Left colon (tissue), 2 donors: ENCODE data around the gene SF1. TPM values are rescaled to one million over a fixed set of nuclear protein-coding genes. Genes with fewer than 3 reads are reported as not detected.

ENCODE experiments used
- ATAC-seq: fragments of 200-7000 bp; cut with Tn5 transposase; one replicate; pipeline ENCODE4 v1.9.1; 2020; ENCODE audit warnings: mild to moderate bottlenecking, moderate library complexity
- DNase-seq, 2 donors: peaks; one replicate each; pipeline ENCODE4 v3.0.0-alpha.2; 2020
- intact Hi-C, 2 donors: fragments of 100-400 bp; cut with DNase I in 1 of 2; cut with micrococcal nuclease in 1 of 2; formaldehyde crosslinking; loops; one replicate each; pipeline versions ENCODE4 v1.11.2 to v1.14.0; 2022; cut with DNase I, micrococcal nuclease
- total RNA-seq, 2 donors: library from RNA; stranded (reverse); fragmentation: NEBNext Ultra II Directional; extraction: Animal tissue kit (Norgen Biotek cat#: 25700); gene quantifications; one replicate each; pipeline ENCODE4 v1.2.1, GENCODE V29; 2021
- donor health status: DM: no; HTN: no; CAD: no.
- donor health status: DM: yes; HTN: yes; CAD: no.

Gene SF1
- total RNA-seq, 2 donors from 2014 or later: 201 to 216 TPM

DNA sequence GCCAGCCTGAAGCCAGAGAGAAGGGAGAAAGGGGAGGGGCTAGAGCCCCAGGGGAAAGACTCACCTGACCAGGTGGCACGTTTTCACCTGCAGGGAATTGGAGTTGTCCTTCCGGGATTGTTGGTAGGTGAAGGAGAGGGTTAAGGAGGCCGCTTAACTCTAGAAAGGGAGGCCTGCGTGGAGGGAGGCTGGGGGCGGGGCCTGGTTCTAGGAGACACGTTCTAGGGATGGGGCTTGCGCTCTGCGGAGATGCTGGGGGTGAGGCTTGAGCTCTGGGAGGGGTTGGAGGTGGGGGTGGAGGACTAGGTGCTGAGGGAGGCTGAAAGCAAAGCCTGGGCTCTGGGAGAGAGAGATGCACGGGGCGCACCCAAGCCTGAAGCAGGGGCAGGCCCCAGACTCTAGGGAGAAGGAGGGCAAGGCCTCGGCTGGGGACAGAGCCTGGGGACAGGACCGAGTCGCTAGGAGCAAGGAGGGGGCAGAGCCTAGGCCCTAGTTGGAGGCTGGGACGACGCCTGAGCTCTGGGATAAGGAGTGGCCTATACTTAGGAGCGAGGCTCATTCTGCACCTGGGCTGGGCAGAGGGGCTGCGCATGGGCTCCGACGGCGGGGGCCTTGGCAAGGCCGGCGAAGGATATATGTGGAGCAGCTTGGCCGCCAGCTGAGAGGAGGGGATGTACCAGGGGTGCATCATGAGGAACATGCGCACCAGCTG is 36.8 kb downstream of the SF1 start:
- DNase-seq: no peak
- ATAC-seq: no peak
- intact Hi-C loops: no loop called here

DNA sequence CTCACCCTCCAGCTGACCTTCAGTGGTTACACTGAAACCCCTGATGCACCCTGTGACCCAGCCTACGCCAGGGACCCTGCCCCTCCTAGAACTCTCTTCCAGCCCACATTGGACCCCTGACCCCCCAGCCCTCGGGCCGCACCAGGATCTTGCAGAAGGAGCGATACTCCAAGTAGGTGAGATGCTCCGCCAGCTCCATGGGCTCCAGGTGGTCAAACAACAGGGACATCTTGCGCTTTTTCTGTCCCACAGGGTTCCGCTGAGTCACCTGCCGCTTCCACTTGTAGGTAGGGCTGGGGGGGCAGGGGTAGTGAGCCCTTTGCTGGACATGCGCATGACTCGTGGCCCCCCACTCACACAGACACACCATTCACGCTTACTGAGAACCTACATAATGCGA is 38.5 kb downstream of the SF1 start:
- intact Hi-C loops: no loop called here
- no peak for ATAC-seq
- no peak for DNase-seq

GRCh38 chr11:64736654-64737053 is 41.7 kb downstream of the SF1 start:
- ATAC-seq: no peak
- no peak for DNase-seq

DNA sequence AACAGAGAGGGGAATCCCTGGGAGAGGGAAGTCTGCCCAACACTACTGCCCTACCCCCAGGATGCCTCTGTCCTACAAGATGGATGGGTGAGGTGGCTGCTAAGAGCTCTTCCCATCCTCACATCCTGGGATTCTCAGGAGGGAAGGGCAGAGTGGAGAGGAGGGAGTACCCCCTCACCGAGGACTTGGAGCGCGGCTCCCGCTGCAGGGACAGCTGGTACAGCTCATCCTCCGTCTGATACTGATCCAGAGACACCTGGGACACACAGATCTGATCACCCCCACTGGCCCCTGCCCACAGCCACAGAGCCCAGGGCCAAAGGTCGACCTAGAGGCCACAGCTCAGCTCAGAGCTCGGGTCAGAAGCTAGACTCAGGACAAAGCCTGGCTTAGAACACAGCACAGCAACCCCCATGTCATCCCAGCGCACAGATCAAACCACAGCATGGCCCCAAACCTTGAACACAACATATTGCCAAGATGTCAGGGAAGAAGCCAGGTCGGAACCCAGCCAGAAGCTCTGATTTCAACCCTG is 42.5 kb downstream of the SF1 start:
- intact Hi-C loops: no loop called here
- ATAC-seq (no peak), DNase-seq (no peak)

More at GRCh38 chr11:64736654-64737053, 41.7 kb downstream of the SF1 start:
- intact Hi-C loops: no loop called here

DNA sequence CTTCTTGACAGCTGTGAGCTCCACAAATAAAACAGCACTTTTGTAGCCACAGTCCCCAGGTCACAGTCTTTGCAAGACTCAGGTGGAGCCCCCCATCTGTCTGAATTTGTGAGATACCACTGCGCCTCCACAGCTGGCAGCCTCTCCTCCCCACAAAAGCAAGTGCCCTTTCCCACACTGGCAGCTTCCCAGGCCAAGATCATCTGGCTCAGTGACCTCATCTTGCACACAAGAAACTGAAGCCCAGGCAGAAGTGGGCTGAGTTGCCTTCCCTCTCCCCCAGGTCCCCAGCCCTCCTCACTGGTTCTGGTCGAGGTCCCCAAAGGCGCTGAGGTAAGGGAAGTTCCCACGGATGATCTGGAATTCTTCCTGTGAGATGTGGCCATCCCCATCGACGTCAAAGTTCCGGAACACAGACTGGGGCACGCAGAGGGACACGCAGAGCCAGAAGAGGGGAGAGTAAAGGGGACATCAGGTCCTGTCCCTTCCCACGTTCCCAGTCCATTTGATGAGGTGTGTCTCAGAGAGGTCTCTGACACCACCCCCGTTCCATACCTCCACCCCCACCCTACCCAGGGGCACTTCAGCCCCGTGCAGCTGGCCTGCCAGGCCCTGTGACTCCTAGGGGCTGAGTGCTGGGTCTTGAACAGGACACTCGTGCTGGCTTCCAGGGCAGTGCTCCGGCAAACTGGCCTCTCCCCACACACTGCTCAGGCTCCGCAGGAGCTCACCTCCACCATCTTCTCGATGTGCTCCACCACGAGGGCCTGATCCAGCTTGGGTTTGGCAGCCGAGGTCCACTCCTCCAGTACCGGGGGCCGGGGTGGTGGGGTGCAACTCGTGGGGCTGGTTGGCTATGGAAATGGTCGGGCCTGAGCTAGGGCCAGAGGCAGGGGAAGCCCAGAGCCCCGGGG is 43.3 kb downstream of the SF1 start:
- intact Hi-C loops: no loop called here
- no peak for DNase-seq
- no peak for ATAC-seq

GRCh38 chr11:64731601-64732000 is 46.7 kb downstream of the SF1 start:
- intact Hi-C loops: no loop called here
- DNase-seq (no peak), ATAC-seq (no peak)

DNA sequence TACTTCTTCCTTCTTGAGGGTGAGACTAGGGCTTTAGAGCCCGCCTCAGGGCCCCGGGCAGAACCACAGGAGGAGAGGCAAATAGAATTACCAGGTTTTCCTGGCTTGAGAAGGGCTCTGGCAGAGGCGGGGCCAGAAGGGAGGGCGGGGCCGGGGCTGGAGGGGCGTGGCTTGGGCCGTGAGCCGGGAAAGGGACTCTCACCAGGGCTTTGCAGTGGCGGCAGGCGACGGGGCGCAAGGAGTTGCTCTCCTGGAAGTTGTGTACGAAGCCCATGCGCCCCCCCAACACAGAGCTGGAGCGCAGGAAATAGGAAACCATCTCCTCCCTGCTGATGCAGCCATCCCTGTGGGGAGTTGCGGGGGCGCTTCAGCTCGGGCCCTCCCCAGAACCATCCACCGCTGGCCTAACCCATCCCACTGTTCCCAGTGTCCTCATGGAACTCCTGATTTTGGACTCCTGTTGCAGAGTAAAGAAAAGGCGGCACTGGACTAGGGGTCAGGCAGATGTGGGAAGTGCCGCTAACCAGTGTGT is 48.4 kb downstream of the SF1 start:
- intact Hi-C loops: no loop called here
- ATAC-seq (peak; percentile 85), DNase-seq (peak in 1 of 2 donors; percentile 50)

- no peak for ATAC-seq
- intact Hi-C loops: no loop called here
- DNase-seq: no peak
These were observed 49.5 kb downstream of the SF1 start for GRCh38 chr11:64728757-64729365.

DNA sequence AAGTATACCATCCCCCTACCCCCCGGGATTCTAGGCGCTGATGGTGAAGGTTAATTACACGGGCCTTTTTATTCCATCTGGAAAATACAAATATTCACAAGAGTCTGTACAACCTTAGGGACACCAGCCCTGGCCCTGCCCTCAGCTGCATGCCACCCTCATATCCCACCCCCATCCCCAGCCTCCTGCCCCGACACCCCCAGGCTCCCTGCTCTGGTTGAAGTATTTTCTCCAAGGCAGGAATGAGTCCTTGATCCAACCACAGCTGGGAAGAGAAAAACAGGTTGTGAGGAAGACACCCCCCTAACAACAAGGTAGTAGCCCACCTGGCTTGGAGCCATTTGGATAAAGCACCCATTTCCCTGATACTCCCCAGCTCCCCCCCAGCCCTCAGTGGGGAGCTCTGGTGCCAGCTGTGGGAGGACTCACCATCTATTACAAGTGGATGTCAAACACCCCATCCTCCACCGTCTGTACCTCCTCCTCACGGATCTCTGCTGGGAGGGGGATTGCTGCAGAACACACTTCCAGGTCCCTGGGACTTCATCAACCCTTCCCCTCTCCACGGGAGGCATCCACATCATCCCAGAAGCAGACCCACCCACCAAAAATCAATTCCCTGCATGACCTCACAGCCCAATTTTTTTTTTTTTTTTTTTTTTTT is 51.3 kb downstream of the SF1 start:
- DNase-seq: no peak
- intact Hi-C loops: no loop called here
- ATAC-seq: no peak

GRCh38 chr11:64726211-64726641 is 52.1 kb downstream of the SF1 start:
- no peak for ATAC-seq
- intact Hi-C loops: no loop called here
- DNase-seq: no peak

- intact Hi-C loops: no loop called here
- no peak for DNase-seq
- ATAC-seq: peak; percentile 15
These were observed 53.3 kb downstream of the SF1 start for GRCh38 chr11:64724863-64725532.

DNA sequence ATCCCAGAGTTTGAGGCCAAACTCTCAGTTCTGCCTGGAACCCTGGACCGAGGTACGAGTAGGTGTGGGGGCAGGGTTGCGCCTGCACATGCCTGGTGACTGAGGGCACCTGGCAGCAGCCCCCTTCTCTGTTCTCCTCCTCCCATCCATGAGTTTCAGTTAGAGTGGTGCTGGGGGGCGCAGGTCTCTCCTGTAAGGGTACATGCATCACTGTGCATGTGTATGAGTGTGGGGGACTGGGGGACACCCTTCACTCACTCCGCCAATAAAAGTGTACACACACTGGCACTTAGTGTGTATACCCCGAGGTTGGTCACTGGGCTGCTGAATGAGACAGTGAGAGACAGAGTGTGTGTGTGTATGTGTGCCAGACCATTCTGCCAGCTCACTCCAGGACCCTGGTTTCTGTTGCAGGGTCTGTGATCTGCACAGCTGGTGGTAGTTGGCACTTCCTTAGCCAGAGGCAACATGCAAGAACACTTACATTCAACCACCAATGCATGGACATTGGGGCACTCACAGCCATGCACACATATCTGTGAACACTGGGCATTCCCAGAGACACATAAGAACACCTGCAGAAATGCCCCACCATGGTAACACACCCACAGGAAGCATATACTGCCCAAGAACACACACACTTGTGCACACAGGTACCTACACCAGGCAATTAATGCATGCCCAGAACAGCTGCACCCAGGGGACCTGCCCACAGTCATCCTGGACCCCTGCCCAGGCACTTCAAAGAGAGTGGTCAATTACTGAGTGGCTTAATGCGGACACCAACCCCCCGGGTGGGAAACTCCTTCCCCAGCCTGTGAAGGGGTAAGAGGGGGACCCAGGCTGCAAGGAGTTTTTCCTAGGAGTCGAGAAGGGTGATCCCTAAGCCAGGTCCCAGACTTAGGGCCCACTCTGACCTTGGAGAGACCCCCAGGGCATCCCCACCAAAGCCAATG is 54.2 kb downstream of the SF1 start:
- DNase-seq (no peak), ATAC-seq (no peak)
- intact Hi-C loops: no loop called here

- ATAC-seq: peak; percentile 98
- intact Hi-C loops: no loop called here
- peak; percentile 71 to 87 for DNase-seq
These were observed 55.0 kb downstream of the SF1 start, which contains the start of gene NRXN2 for GRCh38 chr11:64723117-64723906. NRXN2 (minus strand) TSS chr11:64723197; CDS start chr11:64713699, 9,498 bp downstream.

DNA sequence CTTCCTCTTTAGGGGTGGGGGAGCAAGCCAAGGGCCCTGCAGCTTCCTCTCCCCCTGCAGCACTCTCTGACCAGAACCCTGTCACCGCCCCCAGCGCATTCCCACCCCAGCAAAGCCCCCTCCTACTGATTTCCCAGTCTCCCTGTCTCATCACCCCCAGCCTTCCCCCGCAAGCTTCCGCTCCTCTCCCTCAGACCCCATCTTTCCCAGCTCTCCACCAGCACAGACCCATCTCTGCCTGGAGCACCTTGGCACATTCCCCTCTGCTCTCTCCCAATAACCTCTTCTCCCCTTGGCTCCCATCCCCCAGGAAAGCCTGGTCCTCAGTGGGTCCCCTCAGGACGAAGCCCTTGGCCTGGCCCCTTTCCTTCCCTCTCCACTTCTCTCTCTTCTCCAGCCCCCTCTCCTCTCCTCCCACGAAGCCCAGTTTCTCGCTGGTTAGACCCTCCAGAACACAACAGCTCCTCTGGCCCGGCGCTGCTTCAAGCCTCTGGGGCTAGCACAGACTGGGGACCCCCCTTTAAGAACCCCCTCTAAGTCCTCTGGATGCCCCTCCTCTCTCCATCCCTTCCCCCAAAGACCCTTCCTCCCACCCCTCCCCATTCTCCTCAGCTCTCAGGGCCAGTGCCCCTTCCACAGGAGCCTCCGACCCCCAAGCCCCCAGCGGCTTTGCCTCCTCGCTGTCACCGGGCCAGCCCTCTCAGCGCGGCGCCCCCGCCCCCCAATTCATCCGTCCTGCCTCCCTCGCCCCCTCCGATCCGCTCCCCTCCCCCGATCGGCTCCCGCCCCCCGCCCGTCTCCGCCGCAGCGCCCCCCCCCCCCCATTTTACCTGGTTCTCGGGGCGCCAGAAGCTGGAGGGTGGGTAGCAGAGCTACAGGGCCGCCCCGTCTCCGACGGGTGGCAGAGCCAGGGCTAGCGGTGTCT is 55.9 kb downstream of the SF1 start:
- DNase-seq (no peak), ATAC-seq (no peak)
- intact Hi-C loops: no loop called here

- intact Hi-C loops: no loop called here
- DNase-seq (no peak), ATAC-seq (no peak)
These were observed 57.0 kb downstream of the SF1 start for GRCh38 chr11:64721359-64721699.
